ENCODE data around the gene CACNB2.

Gene CACNB2

DNA sequence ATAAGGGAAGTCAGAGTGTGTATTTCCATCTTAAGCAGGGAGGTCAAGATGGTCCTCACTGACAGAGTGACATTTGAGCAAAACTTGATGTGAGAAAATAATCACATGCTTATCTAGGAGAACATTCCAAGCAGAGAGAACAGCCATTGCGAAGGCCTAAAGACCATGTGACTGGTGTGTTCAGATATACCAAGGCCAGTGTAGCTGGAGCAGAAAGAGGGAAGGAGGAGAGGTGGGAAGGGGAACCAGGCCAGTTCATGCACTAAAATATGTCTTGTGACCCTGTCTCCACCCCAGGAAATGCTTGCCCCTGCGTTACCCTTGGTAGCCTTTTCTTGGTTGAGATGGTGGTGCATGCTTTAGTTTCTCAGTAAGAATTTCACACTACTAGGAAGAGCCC is 77.4 kb downstream of the CACNB2 start:
- no peak for DNase-seq (ENCODE audit: insufficient read length, low spot score)
- FAIRE-seq: no peak
- no peak for TF ChIP-seq POLR2A (IDR thresholded peaks at IDR 0.05; ENCODE audit: low read depth, low read length)

DNA sequence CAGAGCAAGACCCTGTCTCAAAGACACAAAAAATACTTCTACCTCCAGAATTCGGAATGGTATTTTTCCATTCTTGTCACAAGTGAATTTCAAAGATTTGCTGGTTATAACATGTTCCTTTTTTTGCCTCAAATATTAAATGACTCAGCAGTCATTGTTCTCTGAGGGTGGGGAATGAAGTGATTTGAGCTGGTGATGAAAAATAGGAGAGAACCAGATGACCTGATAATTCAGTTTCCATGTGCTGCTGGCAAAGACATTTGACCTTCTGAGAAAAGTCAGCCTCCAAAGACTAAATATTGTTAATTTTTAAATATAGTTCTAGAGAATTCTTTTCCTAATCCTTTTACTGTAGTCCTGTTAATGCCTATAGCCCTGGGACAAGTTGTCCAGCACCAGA is 78.9 kb downstream of the CACNB2 start:
- no peak for TF ChIP-seq POLR2A (IDR thresholded peaks at IDR 0.05; ENCODE audit: low read depth, low read length)
- FAIRE-seq: no peak

DNA sequence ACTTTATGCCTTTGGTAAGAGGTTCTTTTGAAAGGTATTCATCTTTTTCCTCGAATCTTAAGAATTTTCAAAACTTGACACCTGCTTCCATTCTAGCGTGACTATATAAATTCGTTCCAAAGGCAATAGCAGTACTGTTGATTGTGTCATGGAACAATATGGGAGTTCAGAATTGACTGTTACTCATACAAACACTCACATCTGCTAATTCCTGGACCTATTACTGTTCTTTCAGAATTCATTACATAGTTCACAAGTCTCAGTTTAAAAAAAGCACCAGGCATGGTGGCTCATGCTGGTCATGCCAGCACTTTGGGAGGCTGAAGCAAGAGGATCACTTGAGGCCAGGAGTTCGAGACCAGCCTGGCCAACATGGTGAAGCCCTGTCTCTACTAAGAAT is 80.9 kb downstream of the CACNB2 start:
- FAIRE-seq (no peak), DNase-seq (ENCODE audit: insufficient read length, low spot score) (no peak)
- no peak for TF ChIP-seq POLR2A (IDR thresholded peaks at IDR 0.05; ENCODE audit: low read depth, low read length)

More for the DNA sequence above, 78.9 kb downstream of the CACNB2 start:
- no peak for DNase-seq (ENCODE audit: insufficient read length, low spot score)

DNA sequence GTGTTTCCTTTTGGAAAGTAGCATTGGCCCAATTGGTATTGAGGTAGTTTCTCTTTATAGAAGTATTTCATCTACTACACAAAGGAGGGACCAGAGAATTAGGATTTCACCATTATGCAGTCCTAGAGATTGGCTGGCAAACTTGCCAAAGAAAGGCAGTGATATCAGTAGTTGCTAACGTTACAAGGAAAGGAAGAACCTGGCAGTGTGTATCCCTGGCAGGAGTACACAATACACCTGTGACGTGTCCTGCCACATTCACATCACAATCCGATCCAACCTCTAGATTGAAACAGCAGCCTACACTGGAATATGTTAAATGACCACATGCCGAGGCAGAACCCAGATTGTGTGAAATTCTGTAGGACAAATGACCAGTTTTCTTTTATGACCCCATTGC is 81.7 kb downstream of the CACNB2 start:
- TF ChIP-seq POLR2A (IDR thresholded peaks at IDR 0.05; ENCODE audit: low read depth, low read length): no peak
- FAIRE-seq (no peak), DNase-seq (ENCODE audit: insufficient read length, low spot score) (no peak)

DNA sequence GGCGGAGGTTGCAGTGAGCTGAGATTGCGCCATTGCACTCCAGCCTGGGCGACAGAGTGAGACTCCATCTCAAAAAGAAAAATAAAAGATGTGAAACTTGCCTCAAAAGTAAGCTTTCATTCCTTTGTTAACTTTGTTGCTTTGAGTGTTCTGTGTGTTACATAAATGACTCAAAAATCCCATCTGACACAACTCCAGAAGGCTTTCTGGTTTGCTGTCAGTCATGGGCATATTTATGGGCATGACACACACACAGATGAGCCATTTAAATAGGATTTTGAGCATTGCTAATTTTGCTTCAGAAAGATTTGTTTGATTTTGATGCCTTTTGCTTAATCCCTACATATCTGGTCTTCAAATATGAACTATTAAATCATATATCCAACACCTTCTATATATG is 82.6 kb downstream of the CACNB2 start:
- FAIRE-seq (no peak), DNase-seq (ENCODE audit: insufficient read length, low spot score) (no peak)
- TF ChIP-seq POLR2A (IDR thresholded peaks at IDR 0.05; ENCODE audit: low read depth, low read length): no peak

DNA sequence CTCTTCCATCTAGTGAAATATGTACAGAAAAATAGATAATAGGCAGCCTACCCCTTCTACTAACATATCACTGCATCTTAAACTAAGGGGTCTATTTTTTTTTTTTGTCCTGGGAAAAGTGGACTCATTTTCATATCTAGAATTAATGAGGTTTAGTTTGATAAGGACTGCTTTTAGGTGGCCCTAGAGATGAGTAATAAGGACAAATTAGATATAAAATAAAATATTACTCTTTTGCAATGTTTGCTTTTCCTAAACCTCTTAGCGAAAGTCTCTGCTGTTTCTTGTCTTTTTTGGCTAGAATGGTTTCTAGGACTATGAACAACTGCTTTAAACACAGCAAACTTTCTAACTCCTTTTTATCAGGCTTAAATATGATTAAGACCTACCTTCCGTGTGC is 83.7 kb downstream of the CACNB2 start:
- no peak for TF ChIP-seq POLR2A (IDR thresholded peaks at IDR 0.05; ENCODE audit: low read depth, low read length)
- FAIRE-seq: no peak

DNA sequence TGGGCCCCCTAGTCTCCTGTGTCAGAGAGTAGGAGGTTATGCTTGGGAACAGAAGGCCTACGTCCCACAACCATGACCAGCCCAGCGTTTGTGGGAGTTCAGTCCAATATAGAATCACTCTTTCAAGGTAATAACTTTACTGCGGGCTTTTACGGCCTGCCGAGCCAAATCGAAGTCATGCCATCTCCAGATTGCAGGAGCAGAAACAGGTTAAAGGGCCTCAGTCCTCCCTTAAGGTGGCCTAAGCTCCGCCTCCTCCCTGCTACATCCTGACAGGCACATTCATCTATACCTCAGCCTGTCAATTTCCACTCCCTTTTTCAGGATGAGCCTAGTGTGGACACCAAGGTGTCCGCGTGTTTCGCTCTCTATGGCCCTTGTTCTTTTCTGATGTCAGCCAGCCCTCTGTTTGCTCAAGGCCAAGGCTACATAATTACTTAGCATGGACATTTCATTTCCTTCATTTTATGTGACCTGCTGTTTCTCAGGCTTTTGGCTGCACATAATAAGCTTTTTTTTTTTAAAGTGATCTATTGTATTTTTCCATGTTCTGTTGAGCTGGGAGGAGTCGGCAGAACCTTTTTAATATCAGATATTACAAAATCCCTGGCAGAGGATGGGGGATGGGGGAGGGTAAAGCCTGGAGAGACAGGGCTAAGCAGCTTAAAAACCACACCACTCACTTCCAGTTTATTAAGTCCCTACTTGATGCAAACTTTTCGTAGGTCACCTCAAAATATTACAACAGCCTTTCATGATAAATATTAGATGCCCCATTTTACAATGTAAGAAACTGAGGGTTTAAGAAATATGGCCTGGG is 84.6 kb downstream of the CACNB2 start:
- DNase-seq (ENCODE audit: insufficient read length, low spot score) (no peak), FAIRE-seq (no peak)
- no peak for TF ChIP-seq POLR2A (IDR thresholded peaks at IDR 0.05; ENCODE audit: low read depth, low read length)

More for the DNA sequence above, 83.7 kb downstream of the CACNB2 start:
- no peak for DNase-seq (ENCODE audit: insufficient read length, low spot score)

DNA sequence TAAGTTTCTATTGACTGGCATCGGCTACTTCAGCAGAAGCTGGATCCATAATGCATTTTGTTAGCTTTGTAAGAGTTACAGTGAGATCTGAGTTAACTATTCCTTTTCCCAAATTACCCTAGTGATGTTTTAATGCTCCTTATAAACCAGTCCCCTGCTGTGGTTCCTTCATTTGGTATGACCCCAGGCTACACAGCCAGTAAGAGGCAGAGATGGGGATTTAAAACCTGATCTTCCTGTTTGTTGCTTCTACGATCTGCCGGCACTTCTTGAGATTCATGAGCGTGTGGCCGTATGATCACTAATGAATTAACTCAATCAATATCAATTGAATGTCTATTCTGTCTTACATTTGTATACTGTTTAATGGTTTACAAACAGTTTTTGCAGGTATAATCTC is 86.1 kb downstream of the CACNB2 start:
- no peak for DNase-seq (ENCODE audit: insufficient read length, low spot score)
- FAIRE-seq: no peak
- TF ChIP-seq POLR2A (IDR thresholded peaks at IDR 0.05; ENCODE audit: low read depth, low read length): no peak

DNA sequence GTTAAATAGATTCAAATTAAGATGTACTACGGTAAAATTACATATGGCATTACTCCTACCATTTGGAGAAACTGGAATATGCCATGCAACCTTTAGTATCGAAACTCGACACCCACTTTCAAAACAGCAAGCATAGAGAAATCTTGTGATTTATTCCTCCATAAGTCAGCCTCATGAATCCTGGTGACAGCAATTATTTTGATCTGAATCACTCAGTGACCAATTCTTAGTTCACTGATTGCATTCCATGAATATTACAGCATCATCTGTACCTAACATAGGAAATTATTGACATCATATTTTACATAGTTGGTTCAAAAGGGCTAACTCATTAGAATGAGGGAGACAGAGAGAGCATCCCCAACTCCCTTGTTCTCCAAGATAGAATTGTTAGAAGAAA is 89.6 kb downstream of the CACNB2 start:
- FAIRE-seq (no peak), DNase-seq (ENCODE audit: insufficient read length, low spot score) (no peak)
- no peak for TF ChIP-seq POLR2A (IDR thresholded peaks at IDR 0.05; ENCODE audit: low read depth, low read length)

DNA sequence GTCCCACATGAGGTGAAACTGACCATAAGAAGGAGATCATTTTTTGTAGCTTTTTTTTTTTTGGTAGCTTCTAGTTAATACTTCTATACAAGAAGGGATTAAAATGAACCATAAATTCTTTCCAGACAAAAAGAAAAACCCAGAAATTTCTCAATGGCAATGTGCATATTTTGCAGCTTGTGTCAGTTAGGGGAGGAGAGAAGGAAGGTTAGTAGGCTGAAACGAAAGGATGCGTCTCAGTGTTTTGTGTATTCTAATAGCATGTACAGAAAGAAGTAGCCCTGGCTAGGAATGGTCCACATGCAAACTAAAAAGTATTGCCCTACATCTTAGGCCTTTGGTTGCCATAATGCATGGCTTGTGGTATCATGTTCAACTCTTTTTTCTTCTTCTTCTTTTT is 90.6 kb downstream of the CACNB2 start:
- FAIRE-seq (no peak), DNase-seq (ENCODE audit: insufficient read length, low spot score) (no peak)
- no peak for TF ChIP-seq POLR2A (IDR thresholded peaks at IDR 0.05; ENCODE audit: low read depth, low read length)

DNA sequence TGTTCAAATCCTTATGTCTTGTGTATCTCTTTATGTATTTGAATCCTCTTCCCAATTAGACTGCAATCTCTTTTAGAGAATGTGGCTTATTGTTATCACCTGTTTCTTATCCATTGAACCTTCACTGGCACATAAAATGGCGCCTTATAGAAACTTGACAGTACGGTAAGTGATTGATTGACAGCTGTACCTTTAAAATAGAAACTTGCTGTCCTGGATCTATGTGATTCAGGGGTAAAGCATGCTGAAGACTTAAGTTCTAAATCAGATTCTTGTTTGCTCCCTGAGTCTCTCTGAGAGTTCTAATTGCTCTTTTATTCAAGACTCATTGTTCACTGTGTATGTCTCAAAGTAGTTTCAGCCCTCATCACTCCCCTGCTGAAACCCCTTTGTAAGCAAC is 91.3 kb downstream of the CACNB2 start:
- TF ChIP-seq POLR2A (IDR thresholded peaks at IDR 0.05; ENCODE audit: low read depth, low read length): no peak
- no peak for FAIRE-seq
- no peak for DNase-seq (ENCODE audit: insufficient read length, low spot score)

DNA sequence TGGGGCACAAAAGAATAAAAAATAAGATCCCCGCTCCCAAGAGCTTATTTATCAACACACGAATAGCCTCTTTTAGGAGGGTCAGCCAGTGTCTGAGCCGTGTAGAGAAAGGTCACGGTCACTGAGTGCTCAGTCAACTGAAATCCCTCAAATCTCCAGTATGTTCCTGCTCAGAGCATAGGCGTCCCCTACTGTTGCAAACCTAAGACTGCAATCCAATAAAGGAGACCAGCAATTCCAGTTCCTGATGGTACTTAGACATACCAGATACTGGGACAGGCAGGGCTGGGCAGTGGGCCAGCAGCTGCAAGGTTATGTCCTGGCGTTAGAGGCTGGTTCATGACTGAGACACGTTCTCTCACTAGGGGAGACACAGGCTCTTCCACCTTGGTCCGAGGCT is 93.6 kb downstream of the CACNB2 start:
- TF ChIP-seq POLR2A (IDR thresholded peaks at IDR 0.05; ENCODE audit: low read depth, low read length): no peak
- DNase-seq (ENCODE audit: insufficient read length, low spot score): no peak
- no peak for FAIRE-seq

DNA sequence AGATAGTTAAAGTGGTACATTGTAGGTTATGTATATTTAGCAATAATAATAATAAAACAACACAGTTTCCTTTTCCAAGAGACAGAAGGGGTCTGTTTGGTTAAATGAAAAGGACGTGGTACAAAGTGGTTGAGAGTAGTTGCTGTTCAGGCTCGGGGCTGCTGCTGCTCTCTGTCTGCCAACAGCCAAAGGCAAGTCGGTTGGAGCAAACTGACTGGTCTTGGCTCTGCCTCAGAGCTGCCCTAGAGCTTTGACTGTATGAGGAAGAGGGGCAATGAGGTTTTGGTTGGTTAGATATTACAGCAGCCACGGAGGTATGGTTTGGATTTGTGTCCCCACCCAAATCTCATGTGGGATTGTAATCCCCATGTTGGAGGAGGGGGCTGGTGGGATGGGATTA is 95.3 kb downstream of the CACNB2 start:
- FAIRE-seq: no peak
- no peak for DNase-seq (ENCODE audit: insufficient read length, low spot score)

DNA sequence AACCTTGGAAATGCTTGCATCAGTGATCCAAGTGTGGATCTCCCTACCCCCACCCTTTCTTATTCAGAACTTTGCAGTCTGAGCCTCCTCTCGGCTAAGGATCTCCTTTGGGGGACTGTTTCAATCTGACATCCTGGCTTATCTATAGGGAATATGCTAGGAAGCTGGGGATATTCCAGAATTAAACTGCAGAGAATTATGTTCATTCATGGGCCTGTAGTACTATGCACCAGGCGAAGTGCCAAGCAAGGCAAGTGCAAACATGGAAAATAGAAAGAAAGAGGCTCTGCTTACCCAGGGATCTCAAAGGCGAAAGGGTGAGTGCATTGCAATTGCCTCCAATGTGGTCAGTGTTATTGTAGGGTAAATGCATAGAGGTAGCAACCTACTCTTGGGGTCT is 96.5 kb downstream of the CACNB2 start:
- FAIRE-seq (no peak), DNase-seq (ENCODE audit: insufficient read length, low spot score) (no peak)
- no peak for TF ChIP-seq POLR2A (IDR thresholded peaks at IDR 0.05; ENCODE audit: low read depth, low read length)

More for the DNA sequence above, 95.3 kb downstream of the CACNB2 start:
- no peak for TF ChIP-seq POLR2A (IDR thresholded peaks at IDR 0.05; ENCODE audit: low read depth, low read length)

DNA sequence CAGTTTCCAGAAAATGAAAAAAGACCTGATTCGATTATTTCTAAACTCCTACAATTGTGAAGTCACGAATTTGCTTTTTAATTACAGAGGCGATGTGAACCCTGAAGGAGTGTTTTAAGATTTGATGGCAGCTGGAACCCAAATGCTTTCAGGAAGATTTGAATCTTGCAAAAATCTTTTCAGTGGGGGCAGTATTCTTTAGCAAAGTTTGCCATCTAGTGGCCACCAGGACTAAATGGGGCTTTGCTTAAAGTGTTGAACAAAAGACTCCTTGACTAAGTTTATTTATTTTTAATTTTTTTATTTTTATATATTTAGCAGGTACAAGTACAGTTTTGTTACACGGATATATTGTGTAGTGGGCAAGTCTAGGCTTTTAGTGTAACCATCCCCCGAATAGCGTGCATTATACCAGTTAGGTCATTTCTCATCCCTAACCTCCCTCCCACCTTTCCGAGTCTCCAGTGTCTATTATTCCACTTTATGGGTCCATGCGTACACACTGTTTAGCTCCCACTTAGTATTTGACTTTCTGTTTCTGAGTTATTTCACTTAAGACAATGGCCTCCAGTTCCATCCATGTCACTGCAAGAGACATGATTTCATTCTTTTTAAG is 98.8 kb downstream of the CACNB2 start:
- no peak for TF ChIP-seq POLR2A (IDR thresholded peaks at IDR 0.05; ENCODE audit: low read depth, low read length)
- FAIRE-seq (peak; percentile 36), DNase-seq (ENCODE audit: insufficient read length, low spot score) (no peak)

Measured in H54 (cell line).